Peyer's patch (tissue), 4 donors: ENCODE data around the gene SPIRE2.

Experiments
- CTCF ChIP-seq, 6 experiments: fragments of 450-650 bp in 4 of 6; fragments of 200-600 bp in 2 of 6; sonication (generic) in 1 of 6; IDR thresholded peaks; one replicate each; pipeline ENCODE4 v1.5.1; 2017 to 2019; ENCODE audit warnings: antibody characterized with exemption in 6 of 6, mild to moderate bottlenecking in 3 of 6, moderate library complexity in 1 of 6
- POLR2A ChIP-seq, 2 donors: fragments of 450-650 bp; IDR thresholded peaks; one replicate each; pipeline ENCODE4 v1.5.1; 2017; ENCODE audit warnings: antibody characterized with exemption in 2 of 2, mild to moderate bottlenecking in 2 of 2, moderate library complexity in 2 of 2

- TF ChIP-seq CTCF (IDR thresholded peaks at IDR 0.05) (no peak), POLR2A (IDR thresholded peaks at IDR 0.05) (no peak)
Measured at GRCh38 chr16:89867918-89868317, 39.6 kb downstream of the SPIRE2 start.
